ENCODE results near the gene CCDC69.
A peak's percentile ranks its signal among the peaks of the same experiment; 100 is the strongest.

The CCDC69 gene

GRCh38 chr5:151225071-151225470 lies 1.2 kb upstream of the CCDC69 start:
- no peak overlapping the region for H3K27ac ChIP-seq
- no peak for DNase-seq (ENCODE audit: low read depth, low spot score)

GRCh38 chr5:151224372-151224771 lies 480 bp upstream of the CCDC69 start:
- no peak for DNase-seq (ENCODE audit: low read depth, low spot score)
- H3K27ac ChIP-seq, result no peak overlapping the region

- H3K27ac ChIP-seq, result no peak overlapping the region
- no peak for DNase-seq (ENCODE audit: low read depth, low spot score)
These were observed 974 bp downstream of the CCDC69 start for GRCh38 chr5:151222790-151223446.

GRCh38 chr5:151222054-151222789 lies 1.7 kb downstream of the CCDC69 start:
- DNase-seq (ENCODE audit: low read depth, low spot score), result no peak
- no peak overlapping the region for H3K27ac ChIP-seq

GRCh38 chr5:151221574-151221973 lies 2.3 kb downstream of the CCDC69 start:
- DNase-seq (ENCODE audit: low read depth, low spot score), result no peak
- no peak overlapping the region for H3K27ac ChIP-seq

GRCh38 chr5:151219789-151220188 lies 4.1 kb downstream of the CCDC69 start:
- DNase-seq (ENCODE audit: low read depth, low spot score), result no peak

GRCh38 chr5:151219138-151219537 lies 4.8 kb downstream of the CCDC69 start:
- no peak overlapping the region for H3K27ac ChIP-seq
- no peak for DNase-seq (ENCODE audit: low read depth, low spot score)

More at GRCh38 chr5:151219789-151220188, 4.1 kb downstream of the CCDC69 start:
- no peak overlapping the region for H3K27ac ChIP-seq

GRCh38 chr5:151218177-151218576 lies 5.7 kb downstream of the CCDC69 start:
- DNase-seq (ENCODE audit: low read depth, low spot score), result no peak
- no peak overlapping the region for H3K27ac ChIP-seq

- H3K27ac ChIP-seq, result no peak overlapping the region
These were observed 7.1 kb downstream of the CCDC69 start for GRCh38 chr5:151216781-151217180.

GRCh38 chr5:151215546-151215880 lies 8.4 kb downstream of the CCDC69 start:
- H3K27ac ChIP-seq, result no peak overlapping the region
- DNase-seq (ENCODE audit: low read depth, low spot score), result no peak

More at GRCh38 chr5:151216781-151217180, 7.1 kb downstream of the CCDC69 start:
- no peak for DNase-seq (ENCODE audit: low read depth, low spot score)

GRCh38 chr5:151214614-151215545 lies 9.0 kb downstream of the CCDC69 start:
- H3K27ac ChIP-seq, result no peak overlapping the region
- no peak for DNase-seq (ENCODE audit: low read depth, low spot score)

GRCh38 chr5:151213803-151214613 lies 9.9 kb downstream of the CCDC69 start:
- no peak overlapping the region for H3K27ac ChIP-seq
- no peak for DNase-seq (ENCODE audit: low read depth, low spot score)

GRCh38 chr5:151212406-151212798 lies 11.5 kb downstream of the CCDC69 start:
- no peak for DNase-seq (ENCODE audit: low read depth, low spot score)

GRCh38 chr5:151208481-151208914 lies 15.4 kb downstream of the CCDC69 start:
- DNase-seq (ENCODE audit: low read depth, low spot score), result no peak
- no peak overlapping the region for H3K27ac ChIP-seq

More at GRCh38 chr5:151212406-151212798, 11.5 kb downstream of the CCDC69 start:
- H3K27ac ChIP-seq, result no peak overlapping the region

GRCh38 chr5:151205411-151205810 lies 18.5 kb downstream of the CCDC69 start:
- DNase-seq (ENCODE audit: low read depth, low spot score), result no peak
- no peak overlapping the region for H3K27ac ChIP-seq

GRCh38 chr5:151204051-151204450 lies 19.8 kb downstream of the CCDC69 start:
- no peak overlapping the region for H3K27ac ChIP-seq
- no peak for DNase-seq (ENCODE audit: low read depth, low spot score)

GRCh38 chr5:151202381-151203139 lies 21.3 kb downstream of the CCDC69 start:
- peak; percentile 94 for DNase-seq (ENCODE audit: low read depth, low spot score)
- H3K27ac ChIP-seq, result peak overlapping the region; percentile 52

- DNase-seq (ENCODE audit: low read depth, low spot score), result no peak
- no peak overlapping the region for H3K27ac ChIP-seq
These were observed 22.8 kb downstream of the CCDC69 start for GRCh38 chr5:151200913-151201595.

Measured in epithelial cell of prostate (primary cell).